NCI-H1105 treated with DMSO at 0.1 percent for 48 hours (cell line): ENCODE measurements around the gene MATN3.
"Not testable (repeated sequence)": the region's sequence is repeated elsewhere in the genome, so short reads cannot be mapped to it uniquely, and the experiment has no call there.

Experiments
- DNase-seq: peaks from one replicate; lab custom pipeline; 2025; lab: John Stamatoyannopoulos, UW

The MATN3 gene

GRCh38 chr2:20012282-20013125, at the start of gene MATN3:
TSS of gene MATN3 (minus strand) at chr2:20012668. CDS start at chr2:20012631, 37 bp downstream.
- DNase-seq: no peak

GRCh38 chr2:20061940-20062339, 49.5 kb upstream of the MATN3 start:
- DNase-seq: no peak

GRCh38 chr2:20061476-20061875, 49.0 kb upstream of the MATN3 start:
- no peak for DNase-seq

GRCh38 chr2:20060106-20060505, 47.6 kb upstream of the MATN3 start:
- DNase-seq: no peak

GRCh38 chr2:20057268-20057667, 44.8 kb upstream of the MATN3 start:
- no peak for DNase-seq

GRCh38 chr2:20054931-20055330, 42.5 kb upstream of the MATN3 start:
- no peak for DNase-seq

GRCh38 chr2:20054119-20054518, 41.7 kb upstream of the MATN3 start:
- no peak for DNase-seq

- DNase-seq: peak; percentile 67
Observed at GRCh38 chr2:20052861-20053281, 40.4 kb upstream of the MATN3 start.

- DNase-seq: peak; percentile 56
Observed at GRCh38 chr2:20052229-20052851, 39.9 kb upstream of the MATN3 start.

- peak; percentile 97 for DNase-seq
Observed at GRCh38 chr2:20051532-20052228, 39.2 kb upstream of the MATN3 start, which contains the start of gene LAPTM4A. TSS of gene LAPTM4A (minus strand) at chr2:20051628. CDS start at chr2:20051520, 108 bp downstream.

- peak; percentile 50 for DNase-seq
Observed at GRCh38 chr2:20050646-20051531, 38.4 kb upstream of the MATN3 start.

- peak; percentile 87 for DNase-seq
Observed at GRCh38 chr2:20050104-20050645, 37.7 kb upstream of the MATN3 start.

GRCh38 chr2:20049637-20050036, 37.2 kb upstream of the MATN3 start:
- peak; percentile 52 for DNase-seq

GRCh38 chr2:20048488-20049448, 36.3 kb upstream of the MATN3 start:
- DNase-seq: no peak

- DNase-seq: not testable (repeated sequence)
Observed at GRCh38 chr2:20045712-20046292, 33.3 kb upstream of the MATN3 start.

GRCh38 chr2:20044778-20045177, 32.3 kb upstream of the MATN3 start:
- no peak for DNase-seq

- DNase-seq: no peak
Observed at GRCh38 chr2:20042531-20042930, 30.1 kb upstream of the MATN3 start.

GRCh38 chr2:20040489-20041172, 28.2 kb upstream of the MATN3 start:
- no peak for DNase-seq

GRCh38 chr2:20037660-20038059, 25.2 kb upstream of the MATN3 start:
- no peak for DNase-seq
